Limb (tissue), 2 donors: ENCODE measurements around the gene MATR3.
"Not testable (repeated sequence)": the region's sequence is repeated elsewhere in the genome, so short reads cannot be mapped to it uniquely, and the experiment has no call there.

Experiments used
- DNase-seq, 2 donors: peaks; one replicate each; pipeline ENCODE4 v3.0.0-alpha.2; 2016; ENCODE audit errors: extremely low spot score in 2 of 2

The MATR3 gene

GRCh38 chr5:139296198-139296597 lies 2.7 kb downstream of the MATR3 start:
- DNase-seq = no peak

- no peak for DNase-seq
Measured at GRCh38 chr5:139296862-139297326, 3.4 kb downstream of the MATR3 start.

GRCh38 chr5:139297439-139298133 lies 4.0 kb downstream of the MATR3 start:
- no peak for DNase-seq

GRCh38 chr5:139298242-139298641 lies 4.7 kb downstream of the MATR3 start:
- DNase-seq = no peak

- DNase-seq = no peak
Measured at GRCh38 chr5:139299486-139299885, 5.9 kb downstream of the MATR3 start.

GRCh38 chr5:139301808-139302499 lies 8.4 kb downstream of the MATR3 start:
- DNase-seq = no peak

- no peak for DNase-seq
Measured at GRCh38 chr5:139304391-139305324, 11.1 kb downstream of the MATR3 start.

- DNase-seq = no peak
Measured at GRCh38 chr5:139306197-139306596, 12.7 kb downstream of the MATR3 start.

- no peak for DNase-seq
Measured at GRCh38 chr5:139306628-139307379, 13.3 kb downstream of the MATR3 start.

- no peak for DNase-seq
Measured at GRCh38 chr5:139308797-139309196, 15.3 kb downstream of the MATR3 start.

GRCh38 chr5:139310715-139311186 lies 17.2 kb downstream of the MATR3 start:
- DNase-seq = not testable (repeated sequence)

GRCh38 chr5:139312075-139312474 lies 18.5 kb downstream of the MATR3 start:
- DNase-seq = no peak

GRCh38 chr5:139314276-139314675 lies 20.7 kb downstream of the MATR3 start:
- DNase-seq = no peak

GRCh38 chr5:139315056-139315615 lies 21.6 kb downstream of the MATR3 start:
- no peak for DNase-seq

GRCh38 chr5:139335811-139336210 lies 42.3 kb downstream of the MATR3 start:
- no peak for DNase-seq

GRCh38 chr5:139340051-139340450 lies 46.5 kb downstream of the MATR3 start:
- no peak for DNase-seq

- no peak for DNase-seq
Measured at GRCh38 chr5:139341187-139341688, 47.7 kb downstream of the MATR3 start.

GRCh38 chr5:139341689-139342422 lies 48.3 kb downstream of the MATR3 start, which contains the start of gene PAIP2:
TSS of gene PAIP2 (plus strand) at chr5:139341854. CDS start at chr5:139363785, 21,931 bp downstream.
- DNase-seq = peak; percentile 98 to 99

GRCh38 chr5:139342423-139342723 lies 48.8 kb downstream of the MATR3 start:
- DNase-seq = no peak

- DNase-seq = no peak
Measured at GRCh38 chr5:139343476-139343875, 49.9 kb downstream of the MATR3 start.
